HG02884 (cell line): ENCODE data around the gene LRBA.

Experiments used
- ATAC-seq: cut with Tn5 transposase; IDR thresholded peaks from one replicate; pipeline ENCODE4 v1.9.1; 2021; ENCODE audit warnings: mild to moderate bottlenecking, moderate library complexity; ENCODE audit not compliant: unreplicated experiment

The LRBA gene

GRCh38 chr4:150382028-150382427 lies 633.1 kb downstream of the LRBA start:
- no peak for ATAC-seq

GRCh38 chr4:150381609-150382008 lies 633.5 kb downstream of the LRBA start:
- ATAC-seq = no peak

GRCh38 chr4:150381036-150381435 lies 634.0 kb downstream of the LRBA start:
- no peak for ATAC-seq

GRCh38 chr4:150379454-150379853 lies 635.6 kb downstream of the LRBA start:
- no peak for ATAC-seq

GRCh38 chr4:150375025-150375424 lies 640.1 kb downstream of the LRBA start:
- no peak for ATAC-seq

- no peak for ATAC-seq
Measured at GRCh38 chr4:150371869-150372268, 643.2 kb downstream of the LRBA start.

GRCh38 chr4:150369434-150370380 lies 645.4 kb downstream of the LRBA start:
- no peak for ATAC-seq

GRCh38 chr4:150368667-150369066 lies 646.4 kb downstream of the LRBA start:
- ATAC-seq = no peak

GRCh38 chr4:150367326-150367725 lies 647.8 kb downstream of the LRBA start:
- no peak for ATAC-seq

- ATAC-seq = peak; percentile 92
Measured at GRCh38 chr4:150366487-150366999, 648.5 kb downstream of the LRBA start.

- ATAC-seq = no peak
Measured at GRCh38 chr4:150363721-150364688, 651.1 kb downstream of the LRBA start.

- ATAC-seq = no peak
Measured at GRCh38 chr4:150358691-150359090, 656.4 kb downstream of the LRBA start.

- no peak for ATAC-seq
Measured at GRCh38 chr4:150357829-150358228, 657.3 kb downstream of the LRBA start.

GRCh38 chr4:150355858-150356455 lies 659.1 kb downstream of the LRBA start:
- no peak for ATAC-seq

- no peak for ATAC-seq
Measured at GRCh38 chr4:150355418-150355817, 659.7 kb downstream of the LRBA start.

GRCh38 chr4:150354214-150354796 lies 660.8 kb downstream of the LRBA start:
- ATAC-seq = no peak

- no peak for ATAC-seq
Measured at GRCh38 chr4:150348079-150348478, 667.0 kb downstream of the LRBA start.

GRCh38 chr4:150345207-150345744 lies 669.8 kb downstream of the LRBA start:
- ATAC-seq = no peak

- no peak for ATAC-seq
Measured at GRCh38 chr4:150343796-150344195, 671.3 kb downstream of the LRBA start.

GRCh38 chr4:150342945-150343344 lies 672.1 kb downstream of the LRBA start:
- no peak for ATAC-seq
